ENCODE data around the gene PRKAG2.

PRKAG2 gene

DNA sequence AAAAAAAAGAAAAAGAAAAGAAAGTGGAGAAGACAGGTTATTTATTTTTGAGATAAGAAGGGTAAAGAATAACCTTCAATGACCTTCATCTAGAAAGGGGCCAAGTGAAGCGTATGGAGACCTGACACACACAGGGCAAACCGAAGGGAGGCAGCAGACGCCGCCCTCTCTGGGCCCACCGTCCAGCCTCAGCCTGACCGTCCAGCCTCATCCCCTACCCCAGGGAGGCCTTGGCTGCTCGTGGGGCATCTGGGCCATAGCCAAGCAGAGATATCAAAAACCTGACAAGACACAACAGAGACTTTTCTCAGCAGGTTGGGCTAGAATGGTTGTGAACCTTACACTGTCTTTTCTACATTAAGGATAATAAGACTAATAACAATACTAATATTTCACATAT is 10.9 kb downstream of the PRKAG2 start:
- DNase-seq (ENCODE audit: low read depth, low spot score), result no peak

GRCh38 chr7:151865070-151865670 is 11.7 kb downstream of the PRKAG2 start:
- no peak for DNase-seq (ENCODE audit: low read depth, low spot score)

DNA sequence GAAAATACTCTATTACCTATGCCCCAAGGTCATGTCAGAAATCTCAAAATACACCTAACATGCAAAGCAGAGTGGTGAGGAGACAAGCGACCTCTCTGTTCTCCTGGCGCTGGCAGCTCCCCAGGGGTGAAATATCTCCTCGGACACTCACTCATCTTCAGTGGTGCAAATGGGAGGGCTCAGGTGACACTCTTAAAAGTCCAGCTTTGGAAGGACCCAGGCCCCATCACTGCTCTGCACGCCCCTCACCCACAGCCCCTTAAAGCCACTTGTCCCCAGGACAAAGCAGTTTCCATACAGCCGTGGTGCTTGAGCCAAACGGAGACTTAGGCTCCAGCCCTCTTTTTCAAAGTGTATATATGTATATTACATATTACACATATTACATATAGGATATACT is 12.4 kb downstream of the PRKAG2 start:
- no peak for DNase-seq (ENCODE audit: low read depth, low spot score)

- DNase-seq (ENCODE audit: low read depth, low spot score), result no peak
Measured at GRCh38 chr7:151864081-151864480, 12.8 kb downstream of the PRKAG2 start.

DNA sequence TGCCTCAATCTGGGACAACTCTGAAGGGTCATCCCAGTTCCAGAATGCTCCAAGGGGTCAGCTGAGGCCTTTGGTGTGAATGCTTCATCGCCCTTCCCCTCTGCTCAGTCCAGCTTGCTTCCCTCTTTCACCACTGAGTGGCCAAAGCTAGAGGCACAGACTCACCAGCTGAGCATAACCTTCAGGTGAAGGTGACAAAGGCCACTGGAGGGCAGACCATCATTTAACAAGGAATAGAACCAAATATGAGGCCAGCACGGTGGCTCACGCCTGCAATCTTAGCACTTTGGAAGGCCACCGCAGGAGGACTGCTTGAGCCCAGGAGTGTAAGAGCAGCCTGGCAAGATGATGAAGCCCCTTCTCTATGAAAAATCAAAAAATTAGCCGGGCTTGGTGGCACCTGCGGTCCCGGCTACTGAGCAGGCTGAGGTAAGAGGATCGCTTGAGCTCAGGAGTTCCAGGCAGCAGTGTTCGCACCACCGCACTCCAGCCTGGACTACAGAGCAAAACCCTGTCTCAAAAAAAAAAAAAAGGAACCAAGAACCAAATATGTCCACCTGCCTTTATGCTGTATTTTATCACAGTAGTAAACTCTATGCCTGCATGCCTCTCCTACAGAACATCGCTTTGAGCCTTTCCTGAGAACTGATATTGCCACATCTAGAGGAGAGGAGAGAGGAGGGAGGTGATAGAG is 13.4 kb downstream of the PRKAG2 start:
- no peak for DNase-seq (ENCODE audit: low read depth, low spot score)

- no peak for DNase-seq (ENCODE audit: low read depth, low spot score)
Measured at GRCh38 chr7:151862606-151863381, 14.1 kb downstream of the PRKAG2 start.

GRCh38 chr7:151861881-151862280 is 15.0 kb downstream of the PRKAG2 start:
- no peak for DNase-seq (ENCODE audit: low read depth, low spot score)

DNA sequence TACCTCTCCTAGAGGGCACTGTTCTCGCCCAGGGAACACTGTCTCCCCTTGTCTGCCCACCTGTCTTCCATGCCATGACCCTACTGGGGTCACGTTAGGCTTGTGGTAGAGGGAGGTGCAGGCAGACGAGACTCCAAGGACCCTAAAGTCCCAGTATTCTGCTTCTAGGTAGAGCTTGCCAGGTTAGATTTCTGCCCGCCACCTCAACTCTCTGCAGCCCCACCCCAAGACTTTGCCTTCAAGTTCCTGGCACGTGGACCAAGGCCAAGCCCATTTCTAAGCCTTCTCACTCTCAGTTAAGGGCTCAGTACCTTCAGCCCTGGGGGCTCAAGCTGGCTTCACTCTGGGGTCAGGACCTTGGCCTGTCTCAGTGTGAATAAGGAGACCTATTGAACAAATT is 16.1 kb downstream of the PRKAG2 start:
- no peak for DNase-seq (ENCODE audit: low read depth, low spot score)

DNA sequence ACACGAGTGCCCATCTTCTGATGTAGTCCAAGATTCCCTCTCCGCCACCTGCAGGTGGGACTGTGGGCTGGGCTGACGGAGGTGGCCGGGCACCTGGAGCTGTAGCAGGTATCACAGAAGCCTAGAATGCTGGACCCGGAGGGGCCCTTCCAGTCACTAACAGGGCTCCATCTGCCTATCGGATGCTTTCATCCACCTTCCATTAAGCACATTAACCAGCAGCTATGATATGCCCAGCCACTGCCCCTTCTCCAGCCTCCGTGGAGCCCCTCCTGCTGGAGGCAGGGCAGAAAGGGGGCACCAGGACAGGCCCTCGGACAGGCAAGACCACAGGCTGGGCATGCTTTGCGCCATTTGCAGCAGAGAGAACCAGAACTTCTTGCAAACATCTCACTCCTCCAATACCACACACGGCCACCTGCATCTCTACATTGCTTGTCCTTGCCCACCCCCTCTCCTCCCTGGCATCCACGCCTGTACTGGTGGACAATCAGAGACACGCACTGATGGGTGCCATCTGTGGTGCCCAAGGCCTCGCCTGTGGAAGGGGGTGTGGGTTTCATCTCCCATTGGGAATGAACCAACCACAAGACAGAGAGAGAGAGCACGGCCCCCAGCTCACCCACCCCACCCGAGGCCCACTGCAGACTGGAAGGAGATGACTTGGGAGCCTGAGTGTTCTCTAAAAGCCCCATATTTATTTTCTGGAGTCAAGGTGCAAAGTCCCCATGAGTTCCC is 16.8 kb downstream of the PRKAG2 start:
- DNase-seq (ENCODE audit: low read depth, low spot score), result no peak

GRCh38 chr7:151859111-151859947 is 17.6 kb downstream of the PRKAG2 start:
- no peak for DNase-seq (ENCODE audit: low read depth, low spot score)

GRCh38 chr7:151858456-151858855 is 18.5 kb downstream of the PRKAG2 start:
- no peak for DNase-seq (ENCODE audit: low read depth, low spot score)

GRCh38 chr7:151857866-151858450 is 19.0 kb downstream of the PRKAG2 start:
- no peak for DNase-seq (ENCODE audit: low read depth, low spot score)

- DNase-seq (ENCODE audit: low read depth, low spot score), result no peak
Measured at GRCh38 chr7:151857412-151857811, 19.5 kb downstream of the PRKAG2 start.

DNA sequence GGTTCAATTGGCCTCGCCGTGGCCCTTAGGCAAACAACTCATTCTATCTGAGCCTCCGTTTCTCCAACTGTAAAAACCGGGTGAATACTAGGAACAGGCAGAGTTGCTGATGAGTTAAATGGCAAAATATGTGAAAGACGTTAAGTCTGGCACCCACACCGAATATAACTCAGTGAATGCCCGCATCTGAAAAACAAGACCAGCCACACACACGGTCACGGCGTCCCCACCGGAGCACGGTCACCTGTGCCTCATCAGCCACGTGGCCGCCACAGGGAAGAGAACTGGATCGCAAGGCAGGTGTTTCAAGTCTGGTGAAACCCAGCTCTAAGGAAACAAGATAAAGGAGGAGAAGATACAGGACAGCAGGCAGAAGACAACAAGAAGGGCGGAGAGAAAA is 20.4 kb downstream of the PRKAG2 start:
- no peak for DNase-seq (ENCODE audit: low read depth, low spot score)

DNA sequence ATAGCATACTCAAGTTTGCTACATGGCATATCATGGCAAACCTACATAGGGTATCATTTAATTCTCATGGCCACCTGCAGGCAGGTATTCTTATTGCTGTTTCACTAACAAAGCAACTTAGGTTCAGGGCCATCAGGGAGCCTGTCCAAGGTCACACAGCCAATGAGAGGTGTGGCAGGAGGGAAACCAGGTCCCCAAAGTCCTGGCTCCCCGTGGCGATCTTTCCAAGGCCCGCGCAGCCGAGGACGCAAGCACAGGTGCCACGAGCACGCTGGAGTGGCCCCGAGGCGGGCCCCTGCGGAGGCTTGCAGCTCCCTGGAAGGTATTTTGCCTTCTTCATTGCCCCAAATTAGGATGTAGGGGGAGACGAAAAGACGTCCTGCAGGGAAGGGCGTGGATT is 20.8 kb downstream of the PRKAG2 start:
- DNase-seq (ENCODE audit: low read depth, low spot score), result no peak

GRCh38 chr7:151854720-151855071 is 22.2 kb downstream of the PRKAG2 start:
- no peak for DNase-seq (ENCODE audit: low read depth, low spot score)

DNA sequence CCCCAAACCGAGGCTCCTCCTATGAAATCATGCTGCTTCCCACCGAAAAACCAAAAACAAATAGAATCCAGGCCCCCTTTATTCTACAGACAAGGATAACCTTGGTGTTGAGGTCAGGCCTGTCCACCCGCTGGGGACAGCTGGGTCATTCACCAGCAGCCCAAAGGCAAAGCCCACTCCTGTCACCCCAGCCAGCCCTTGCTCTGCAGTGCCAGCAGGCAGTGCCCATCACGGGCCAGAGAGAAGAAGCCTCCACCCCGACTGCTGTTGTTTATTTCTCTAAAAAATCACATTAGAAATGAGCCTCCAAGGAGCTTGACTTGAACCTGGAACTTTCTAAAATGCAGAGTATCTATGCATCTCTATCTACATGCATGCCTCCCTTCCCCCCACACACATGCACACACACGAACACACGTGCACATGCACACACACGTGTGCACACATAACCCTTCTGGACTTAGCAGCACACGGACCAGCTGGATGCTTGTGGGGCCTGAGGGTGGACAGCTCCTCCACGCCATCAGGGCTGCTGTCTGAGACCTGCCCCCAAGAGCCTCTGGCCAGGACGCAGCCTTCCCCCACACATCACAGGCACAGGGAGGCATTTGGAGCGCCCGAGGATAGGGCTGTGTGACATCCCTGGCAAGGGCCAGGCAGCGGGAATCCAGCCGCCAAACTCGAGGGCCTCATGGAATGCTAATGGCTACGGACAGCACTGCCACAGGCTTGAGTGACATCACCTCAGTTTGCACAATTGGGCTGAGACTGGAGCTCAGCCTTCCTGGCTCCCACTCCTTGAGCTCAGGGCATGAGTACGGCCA is 22.8 kb downstream of the PRKAG2 start:
- DNase-seq (ENCODE audit: low read depth, low spot score), result no peak

DNA sequence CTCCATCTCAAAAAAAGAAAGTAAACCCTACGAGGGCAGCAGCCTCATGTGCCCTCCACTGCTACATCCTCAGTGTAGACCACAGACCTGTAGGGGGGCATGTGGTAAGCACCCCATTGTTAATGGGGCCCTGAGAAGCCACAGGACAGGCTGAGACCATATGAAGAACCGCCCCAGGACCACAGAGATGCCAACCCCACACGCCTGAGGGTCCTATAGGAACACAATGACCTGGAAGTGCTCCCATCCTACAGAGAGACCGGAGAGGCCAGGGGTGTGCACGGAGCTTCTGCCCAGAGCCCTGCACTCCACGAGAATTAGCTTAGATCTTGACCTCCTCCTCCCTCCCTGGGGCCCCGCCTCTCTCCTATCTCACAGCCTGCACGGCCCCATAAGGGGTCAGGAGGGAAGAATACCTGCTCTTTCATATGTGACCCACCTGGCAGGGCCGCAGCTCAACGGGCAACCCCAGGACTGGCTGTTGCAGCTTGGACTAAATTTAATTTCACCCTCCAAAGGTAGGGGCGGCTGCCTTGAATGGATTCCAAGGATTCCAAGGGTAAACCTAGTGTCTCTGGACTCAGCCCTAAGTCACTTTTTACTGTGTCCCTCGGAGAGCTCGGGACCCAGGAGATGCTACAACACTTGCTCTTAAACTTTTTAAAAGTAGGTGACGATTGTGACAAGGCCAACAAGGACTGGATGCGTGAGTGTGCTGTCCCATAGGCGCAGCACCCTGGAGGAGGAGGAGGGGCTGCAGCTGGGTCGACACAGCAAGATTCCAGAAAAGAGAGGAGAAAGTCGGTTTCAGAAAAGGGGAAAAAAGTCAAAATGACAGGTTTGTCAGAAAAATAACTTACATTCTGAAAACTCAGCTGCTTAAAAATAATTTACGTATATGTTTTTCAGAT is 24.2 kb downstream of the PRKAG2 start:
- no peak for DNase-seq (ENCODE audit: low read depth, low spot score)

- DNase-seq (ENCODE audit: low read depth, low spot score), result no peak
Measured at GRCh38 chr7:151851782-151852181, 25.1 kb downstream of the PRKAG2 start.
